Vagina (tissue), 2 donors: ENCODE data around the gene MESD. TPM values are rescaled to one million over a fixed set of nuclear protein-coding genes. Genes with fewer than 3 reads are reported as not detected.

Experiments used
- DNase-seq, 2 donors: peaks; one replicate each; pipeline ENCODE4 v3.0.0-alpha.2; 2017; ENCODE audit errors: extremely low spot score in 2 of 2
- H3K27ac ChIP-seq: fragments of 200-600 bp; sonication (generic); one replicate; pipeline ENCODE4 v1.5.1; 2019
- H3K27me3 ChIP-seq: fragments of 200-600 bp; sonication (generic); one replicate; pipeline ENCODE4 v1.5.1; 2019
- H3K36me3 ChIP-seq, 2 donors: fragments of 200-600 bp; sonication (generic); one replicate each; pipeline ENCODE4 v1.5.1; 2017 to 2019
- H3K4me1 ChIP-seq: fragments of 200-600 bp; sonication (generic); one replicate; pipeline ENCODE4 v1.5.1; 2019
- H3K4me3 ChIP-seq, 2 donors: fragments of 200-600 bp; sonication (generic); 1 replicate in 1 of 2; 2 replicates in 1 of 2; pipeline ENCODE4 v1.5.1; 2016 to 2019
- H3K9me3 ChIP-seq: fragments of 200-600 bp; sonication (generic); one replicate; pipeline ENCODE4 v1.5.1; 2019
- POLR2A ChIP-seq, 2 donors: fragments of 450-650 bp; IDR thresholded peaks; one replicate each; pipeline ENCODE4 v1.6.1; 2017; ENCODE audit warnings: antibody characterized with exemption in 2 of 2, mild to moderate bottlenecking in 2 of 2, moderate library complexity in 2 of 2
- POLR2AphosphoS5 ChIP-seq, 2 donors: sonication (generic); formaldehyde crosslinking; IDR thresholded peaks; one replicate each; pipeline ENCODE4 v1.9.0; 2017; ENCODE audit warnings: antibody characterized with exemption in 2 of 2, mild to moderate bottlenecking in 2 of 2, low read depth in 1 of 2; ENCODE audit not compliant: insufficient read depth in 1 of 2
- intact Hi-C: fragments of 100-400 bp; cut with DNase I; formaldehyde crosslinking; loops from one replicate; pipeline ENCODE4 v1.15.1; 2023
- total RNA-seq: library from RNA; depleted of rRNA; stranded (reverse); fragments of >200 nt; gene quantifications from one replicate; pipeline ENCODE4 v1.2.3, GENCODE V29; 2016
- TF ChIP-seq, protein P1 (sequence below), 3 experiments: fragments of 450-650 bp in 2 of 3; fragments of 200-600 bp in 1 of 3; sonication (generic) in 1 of 3; IDR thresholded peaks; one replicate each; pipeline ENCODE4 v1.5.1; 2017 to 2019; ENCODE audit warnings: antibody characterized with exemption in 3 of 3, mild to moderate bottlenecking in 2 of 3, moderate library complexity in 2 of 3

MESD gene
- total RNA-seq, 1 donor from 2014 or later, result 17.9 TPM

DNA sequence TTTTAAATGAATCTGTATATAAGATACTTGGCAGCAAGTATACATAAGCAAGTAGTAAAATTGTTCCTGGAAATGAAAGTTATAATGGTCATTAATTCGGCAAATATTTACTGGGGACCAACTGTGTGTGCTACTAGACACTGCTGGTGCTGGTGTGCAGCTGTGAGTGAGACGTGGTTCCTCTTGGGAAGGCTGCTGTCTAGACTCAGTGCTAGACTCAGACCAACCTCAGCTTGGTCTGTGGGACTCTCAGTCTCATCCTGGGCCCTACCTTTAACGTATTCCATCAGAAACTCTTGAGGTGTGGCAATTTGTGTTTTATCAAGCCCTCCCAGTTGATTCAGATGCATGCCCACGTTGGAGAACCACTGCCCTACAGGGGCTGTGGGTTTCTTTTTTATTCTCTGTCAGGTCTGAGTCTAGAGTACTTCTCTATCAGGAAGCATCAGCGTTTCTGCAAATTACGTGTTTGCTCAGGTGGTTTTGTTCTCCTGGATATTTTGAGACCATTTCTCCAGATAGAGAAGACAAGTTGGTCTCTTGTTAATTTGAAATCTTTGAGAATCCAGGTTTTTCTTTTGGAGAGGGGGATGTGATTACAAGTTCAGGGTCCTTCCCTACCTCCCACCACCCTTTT, 17.9 kb upstream of the MESD start:
- Histone ChIP-seq H3K9me3 (no peaks in the 10 kb centered on the region), H3K27me3 (no peaks in the 10 kb centered on the region), H3K4me1 (peaks cover 46% of the 10 kb centered on the region), H3K27ac (no peak overlapping the region), H3K36me3 (peaks cover 0 to 14% of the 10 kb centered on the region in 2 donors), H3K4me3 (no peak overlapping the region)
- intact Hi-C loops, result no loop called here
- TF ChIP-seq POLR2A (IDR thresholded peaks at IDR 0.05), result no peak
- TF ChIP-seq, protein P1, sequence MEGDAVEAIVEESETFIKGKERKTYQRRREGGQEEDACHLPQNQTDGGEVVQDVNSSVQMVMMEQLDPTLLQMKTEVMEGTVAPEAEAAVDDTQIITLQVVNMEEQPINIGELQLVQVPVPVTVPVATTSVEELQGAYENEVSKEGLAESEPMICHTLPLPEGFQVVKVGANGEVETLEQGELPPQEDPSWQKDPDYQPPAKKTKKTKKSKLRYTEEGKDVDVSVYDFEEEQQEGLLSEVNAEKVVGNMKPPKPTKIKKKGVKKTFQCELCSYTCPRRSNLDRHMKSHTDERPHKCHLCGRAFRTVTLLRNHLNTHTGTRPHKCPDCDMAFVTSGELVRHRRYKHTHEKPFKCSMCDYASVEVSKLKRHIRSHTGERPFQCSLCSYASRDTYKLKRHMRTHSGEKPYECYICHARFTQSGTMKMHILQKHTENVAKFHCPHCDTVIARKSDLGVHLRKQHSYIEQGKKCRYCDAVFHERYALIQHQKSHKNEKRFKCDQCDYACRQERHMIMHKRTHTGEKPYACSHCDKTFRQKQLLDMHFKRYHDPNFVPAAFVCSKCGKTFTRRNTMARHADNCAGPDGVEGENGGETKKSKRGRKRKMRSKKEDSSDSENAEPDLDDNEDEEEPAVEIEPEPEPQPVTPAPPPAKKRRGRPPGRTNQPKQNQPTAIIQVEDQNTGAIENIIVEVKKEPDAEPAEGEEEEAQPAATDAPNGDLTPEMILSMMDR (IDR thresholded peaks at IDR 0.05), result no peak
- TF ChIP-seq POLR2AphosphoS5 (IDR thresholded peaks at IDR 0.05; ENCODE audit: insufficient read depth in 1 of 2, low read depth in 1 of 2), result no peak
- no peak for DNase-seq

DNA sequence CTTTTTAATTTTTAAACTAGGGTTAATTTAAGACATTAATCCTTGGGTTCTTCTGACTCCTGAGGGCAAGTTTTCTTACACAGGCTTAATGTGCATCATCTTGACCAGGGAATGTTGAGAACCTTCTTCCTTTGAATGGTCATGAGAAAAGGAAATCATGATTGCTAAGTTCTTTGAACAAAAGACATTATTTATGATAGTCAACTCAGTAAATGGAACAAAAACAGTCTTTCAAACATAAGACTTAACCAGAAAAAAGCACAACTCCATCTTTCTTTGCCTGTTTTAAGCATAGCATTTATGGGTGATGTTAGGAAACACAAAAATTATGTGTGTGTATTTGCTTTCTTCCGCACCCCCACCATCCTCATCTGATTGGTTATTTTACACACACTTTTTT, 16.5 kb upstream of the MESD start:
- intact Hi-C loops, result no loop called here
- Histone ChIP-seq H3K27ac (no peak overlapping the region), H3K9me3 (no peaks in the 10 kb centered on the region), H3K4me3 (no peak overlapping the region), H3K4me1 (peaks cover 50% of the 10 kb centered on the region), H3K36me3 (peaks cover 0 to 17% of the 10 kb centered on the region in 2 donors), H3K27me3 (no peaks in the 10 kb centered on the region)
- DNase-seq, result no peak
- no peak for TF ChIP-seq POLR2AphosphoS5 (IDR thresholded peaks at IDR 0.05; ENCODE audit: insufficient read depth in 1 of 2, low read depth in 1 of 2)
- TF ChIP-seq POLR2A (IDR thresholded peaks at IDR 0.05), result no peak
- TF ChIP-seq, protein P1 (IDR thresholded peaks at IDR 0.05), result no peak

DNA sequence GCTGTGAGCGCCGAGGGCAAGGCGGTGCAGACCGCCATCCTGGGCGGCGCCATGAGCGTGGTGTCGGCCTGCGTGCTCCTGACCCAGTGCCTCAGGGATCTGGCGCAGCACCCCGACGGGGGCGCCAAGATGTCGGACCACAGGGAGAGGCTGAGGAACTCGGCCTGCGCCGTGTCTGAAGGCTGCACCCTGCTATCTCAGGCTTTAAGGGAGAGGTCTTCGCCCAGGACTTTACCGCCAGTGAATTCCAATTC, 13.4 kb upstream of the MESD start:
- peak overlapping the region; percentile 82 to 96 for H3K4me3 ChIP-seq
- peaks cover 0 to 17% of the 10 kb centered on the region in 2 donors for H3K36me3 ChIP-seq
- H3K27ac ChIP-seq, result no peak overlapping the region
- no peak for TF ChIP-seq POLR2A (IDR thresholded peaks at IDR 0.05)
- TF ChIP-seq, protein P1 (IDR thresholded peaks at IDR 0.05), result no peak
- H3K27me3 ChIP-seq, result no peaks in the 10 kb centered on the region
- H3K9me3 ChIP-seq, result no peaks in the 10 kb centered on the region
- peaks cover 51% of the 10 kb centered on the region for H3K4me1 ChIP-seq
- intact Hi-C loops, result no loop called here
- DNase-seq, result no peak

DNA sequence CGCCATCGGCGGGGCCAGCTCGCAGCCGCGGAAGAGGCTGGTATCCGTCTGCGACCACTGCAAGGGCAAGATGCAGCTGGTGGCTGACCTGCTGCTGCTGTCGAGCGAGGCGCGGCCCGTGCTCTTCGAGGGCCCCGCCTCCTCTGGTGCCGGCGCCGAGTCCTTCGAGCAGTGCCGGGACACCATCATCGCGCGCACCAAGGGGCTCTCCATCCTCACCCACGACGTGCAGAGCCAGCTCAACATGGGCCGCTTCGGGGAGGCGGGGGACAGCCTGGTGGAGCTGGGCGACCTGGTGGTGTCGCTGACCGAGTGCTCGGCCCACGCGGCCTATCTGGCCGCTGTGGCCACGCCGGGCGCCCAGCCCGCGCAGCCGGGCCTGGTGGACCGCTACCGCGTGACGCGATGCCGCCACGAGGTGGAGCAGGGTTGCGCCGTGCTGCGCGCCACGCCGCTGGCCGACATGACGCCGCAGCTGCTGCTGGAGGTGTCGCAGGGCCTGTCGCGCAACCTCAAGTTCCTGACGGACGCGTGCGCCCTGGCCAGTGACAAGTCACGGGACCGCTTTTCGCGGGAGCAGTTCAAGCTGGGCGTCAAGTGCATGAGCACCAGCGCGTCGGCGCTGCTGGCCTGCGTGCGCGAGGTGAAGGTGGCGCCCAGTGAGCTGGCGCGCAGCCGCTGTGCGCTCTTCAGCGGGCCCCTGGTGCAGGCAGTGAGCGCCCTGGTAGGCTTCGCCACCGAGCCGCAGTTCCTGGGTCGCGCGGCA, 12.9 kb upstream of the MESD start:
- H3K4me1 ChIP-seq, result peaks cover 51% of the 10 kb centered on the region
- peak overlapping the region; percentile 82 to 96 for H3K4me3 ChIP-seq
- DNase-seq, result no peak
- H3K9me3 ChIP-seq, result no peaks in the 10 kb centered on the region
- peaks cover 0 to 17% of the 10 kb centered on the region in 2 donors for H3K36me3 ChIP-seq
- H3K27ac ChIP-seq, result peak overlapping the region; percentile 97
- intact Hi-C loops, result no loop called here
- TF ChIP-seq, protein P1 (IDR thresholded peaks at IDR 0.05), result no peak
- no peak for TF ChIP-seq POLR2AphosphoS5 (IDR thresholded peaks at IDR 0.05; ENCODE audit: insufficient read depth in 1 of 2, low read depth in 1 of 2)
- TF ChIP-seq POLR2A (IDR thresholded peaks at IDR 0.05), result no peak
- no peaks in the 10 kb centered on the region for H3K27me3 ChIP-seq

DNA sequence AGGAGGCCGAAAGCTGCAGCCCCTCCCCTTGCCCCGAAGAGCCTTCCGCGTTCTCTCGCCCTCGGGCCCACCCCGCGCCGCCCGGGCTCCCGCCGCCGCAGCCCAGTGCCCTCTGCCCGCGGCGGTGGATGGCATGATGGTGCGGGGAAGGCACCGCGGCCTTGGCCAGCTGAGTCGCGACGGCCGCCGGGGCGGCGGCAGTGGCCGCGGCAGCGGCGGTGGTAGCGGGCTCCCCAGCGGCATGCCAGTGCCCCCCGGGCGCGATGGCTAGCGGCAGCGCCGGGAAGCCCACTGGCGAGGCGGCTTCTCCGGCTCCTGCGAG, 12.4 kb upstream of the MESD start:
- TF ChIP-seq, protein P1 (IDR thresholded peaks at IDR 0.05), result no peak
- TF ChIP-seq POLR2A (IDR thresholded peaks at IDR 0.05) (no peak), POLR2AphosphoS5 (IDR thresholded peaks at IDR 0.05; ENCODE audit: insufficient read depth in 1 of 2, low read depth in 1 of 2) (no peak)
- Histone ChIP-seq H3K27ac (peak overlapping the region; percentile 97), H3K9me3 (no peaks in the 10 kb centered on the region), H3K27me3 (no peaks in the 10 kb centered on the region), H3K36me3 (peaks cover 0 to 17% of the 10 kb centered on the region in 2 donors), H3K4me3 (peak overlapping the region; percentile 82 to 96), H3K4me1 (peaks cover 51% of the 10 kb centered on the region)
- intact Hi-C loops, result no loop called here
- DNase-seq, result no peak
